GM19099 (cell line): ENCODE data around the gene MSI2.

Experiments
- POLR2A ChIP-seq: IDR thresholded peaks from 3 replicates; pipeline ENCODE4 v1.6.1; 2011; ENCODE audit warnings: low read depth; ENCODE audit not compliant: insufficient read length; ENCODE audit errors: extremely low read depth

The MSI2 gene

DNA sequence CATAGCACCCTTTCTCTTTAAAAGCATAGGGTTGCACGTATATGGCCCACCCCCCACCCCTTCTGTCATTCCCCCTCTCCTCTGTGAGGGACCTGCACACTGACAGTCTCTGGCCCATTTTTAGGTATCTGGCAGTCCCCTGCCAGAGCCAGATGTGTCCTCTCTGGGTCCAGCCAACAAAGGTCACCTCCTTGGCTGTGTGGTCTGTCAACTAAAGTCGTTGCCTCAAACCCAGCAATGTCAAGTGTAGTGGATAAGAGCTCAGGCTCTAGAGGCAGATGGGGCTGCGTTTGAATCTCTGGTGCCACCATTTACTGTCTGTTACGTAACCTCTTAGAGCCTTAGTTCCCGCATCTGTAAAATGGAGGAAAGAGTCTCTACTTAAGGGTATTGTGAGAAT lies 211.5 kb downstream of the MSI2 start:
- TF ChIP-seq POLR2A = no peak

DNA sequence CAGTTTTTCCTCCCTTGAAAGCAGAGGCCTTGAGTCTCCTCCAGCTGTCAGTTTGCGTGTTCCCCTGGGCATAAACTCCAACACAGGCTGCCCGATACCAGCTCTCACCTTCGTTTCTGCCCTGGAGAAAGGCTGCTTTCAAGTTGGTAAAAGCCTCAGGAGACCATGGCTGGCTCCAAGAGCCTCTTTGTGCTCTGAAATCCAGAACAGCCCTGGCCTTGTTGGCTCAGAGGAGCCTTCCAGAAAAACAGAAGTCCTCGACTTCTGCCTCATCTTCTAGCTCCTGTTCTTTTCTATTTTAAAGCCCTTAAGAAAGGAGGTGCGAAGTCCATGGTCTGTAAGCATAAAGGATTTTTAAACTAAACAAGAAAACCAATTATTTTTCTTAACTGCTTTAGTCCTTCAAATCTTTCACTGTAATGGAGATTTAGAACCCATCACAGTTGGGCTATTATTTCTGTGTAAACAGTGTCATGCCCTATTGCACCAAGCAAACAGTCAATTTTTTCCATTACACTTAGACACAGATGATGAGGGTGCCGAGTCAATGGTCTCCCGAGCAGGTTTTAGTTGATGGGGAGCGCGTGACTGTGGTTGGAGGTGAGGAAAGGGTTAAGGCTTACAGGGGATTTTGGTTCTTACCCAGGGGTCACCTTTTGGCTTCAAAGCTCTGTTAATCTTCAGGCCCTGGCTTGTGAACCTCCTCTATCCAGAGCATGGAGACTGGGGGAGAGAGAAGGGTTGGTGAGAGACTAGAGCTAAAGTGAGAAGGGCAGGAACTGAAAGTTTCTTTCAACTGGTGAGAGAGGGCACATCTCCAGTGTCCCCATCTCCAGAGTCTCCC lies 212.8 kb downstream of the MSI2 start:
- TF ChIP-seq POLR2A = no peak

DNA sequence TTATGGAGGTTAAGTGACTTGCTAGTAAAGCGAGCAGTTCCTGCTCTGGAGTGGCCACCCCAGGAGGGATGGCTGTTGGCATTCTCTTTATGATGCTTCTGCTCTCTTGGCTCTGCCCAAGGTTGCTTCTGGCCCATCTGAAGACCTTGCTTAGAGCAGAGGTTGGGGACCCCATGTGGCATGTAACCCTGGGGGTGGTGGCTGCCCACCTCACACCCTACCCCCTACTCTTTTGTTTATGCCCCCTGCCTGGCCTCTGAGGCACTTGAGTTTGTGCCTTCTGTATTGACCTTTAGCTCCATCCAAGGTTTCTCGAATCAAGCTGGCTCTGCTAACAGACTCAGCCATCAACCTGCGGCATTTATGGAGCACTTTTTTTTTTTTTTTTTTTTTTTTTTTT lies 214.6 kb downstream of the MSI2 start:
- no peak for TF ChIP-seq POLR2A

DNA sequence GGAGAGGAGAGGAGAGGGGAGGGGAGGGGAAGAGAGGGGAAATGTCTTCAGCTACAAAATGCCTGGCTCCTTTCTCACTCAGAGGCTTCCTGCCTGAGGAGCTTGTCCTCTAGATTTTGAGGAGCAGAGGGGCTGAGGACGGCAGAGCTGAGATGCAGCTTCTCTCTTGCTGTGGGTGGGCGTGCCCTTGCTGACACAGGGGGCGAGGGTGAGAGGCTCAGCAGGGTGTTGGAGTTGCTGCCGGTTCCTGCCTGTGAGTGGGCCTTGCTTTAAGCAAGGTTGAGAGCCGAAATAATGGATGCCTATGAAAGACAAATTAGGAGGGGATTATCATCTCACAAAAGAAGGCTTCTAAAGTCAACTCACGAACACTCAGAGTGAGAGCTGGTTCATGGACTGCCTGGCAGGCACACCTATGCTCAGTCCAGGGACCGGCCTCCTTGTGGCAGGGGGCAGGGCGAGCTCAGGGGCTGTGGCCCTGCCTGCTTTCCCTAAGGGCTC lies 215.6 kb downstream of the MSI2 start:
- no peak for TF ChIP-seq POLR2A

DNA sequence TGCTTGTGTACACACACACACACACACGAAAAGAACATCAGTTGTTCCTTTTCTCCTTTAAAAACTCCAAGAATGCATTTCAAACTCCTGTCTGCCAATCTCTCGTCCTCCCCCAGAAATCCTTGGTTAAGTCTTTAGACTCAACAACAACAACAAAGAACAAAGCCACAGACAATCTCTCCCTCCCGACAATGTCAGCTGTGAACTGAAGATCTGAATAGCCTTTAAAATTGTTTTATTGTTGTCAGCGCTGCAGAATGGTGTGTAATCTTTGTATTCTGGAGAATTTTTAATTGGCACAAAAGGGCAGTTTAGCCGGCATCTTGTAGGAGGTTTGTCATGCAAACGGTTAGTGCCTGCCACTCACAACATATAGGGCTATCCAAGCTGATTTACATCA lies 219.5 kb downstream of the MSI2 start:
- no peak for TF ChIP-seq POLR2A

DNA sequence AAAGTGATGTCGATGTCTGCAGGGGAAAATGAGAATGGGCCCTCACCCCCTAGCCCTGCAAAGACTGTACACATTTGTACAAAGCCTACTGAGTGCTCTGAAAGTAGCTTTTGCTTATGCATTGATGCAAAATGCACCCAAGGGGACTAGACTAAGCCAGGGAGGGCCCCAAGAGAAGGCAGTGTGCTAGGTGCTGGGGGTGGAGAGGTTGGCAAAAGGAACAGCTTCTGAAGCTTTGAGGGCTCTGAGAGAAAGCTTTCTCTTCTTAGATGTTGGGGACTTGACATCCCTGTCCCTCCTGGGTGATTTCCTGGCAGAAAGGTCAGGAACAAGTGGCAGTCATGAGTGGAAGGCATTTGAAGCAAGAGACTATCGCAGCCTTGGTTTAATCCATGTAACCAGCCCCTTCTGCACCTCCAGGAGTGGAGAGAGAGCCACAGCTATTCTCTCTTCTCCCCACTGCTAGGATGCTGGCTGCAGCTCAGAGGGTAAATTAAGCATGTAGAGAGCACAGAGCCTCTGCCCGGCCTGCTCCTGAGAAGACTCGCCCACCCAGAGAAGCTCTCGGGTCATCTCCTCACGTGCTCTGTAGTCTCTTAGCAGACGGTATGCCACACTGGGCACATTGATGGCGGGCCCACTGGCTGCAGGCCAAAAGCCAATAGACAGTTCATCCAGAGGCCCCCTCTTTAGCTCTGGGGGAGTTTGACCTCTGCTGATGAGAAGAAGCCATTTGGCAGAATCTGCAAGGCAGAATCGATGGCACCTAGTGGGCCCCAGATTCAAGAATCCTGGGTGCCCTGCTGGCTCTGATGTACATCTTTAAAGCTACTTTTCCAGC lies 221.4 kb downstream of the MSI2 start:
- no peak for TF ChIP-seq POLR2A

DNA sequence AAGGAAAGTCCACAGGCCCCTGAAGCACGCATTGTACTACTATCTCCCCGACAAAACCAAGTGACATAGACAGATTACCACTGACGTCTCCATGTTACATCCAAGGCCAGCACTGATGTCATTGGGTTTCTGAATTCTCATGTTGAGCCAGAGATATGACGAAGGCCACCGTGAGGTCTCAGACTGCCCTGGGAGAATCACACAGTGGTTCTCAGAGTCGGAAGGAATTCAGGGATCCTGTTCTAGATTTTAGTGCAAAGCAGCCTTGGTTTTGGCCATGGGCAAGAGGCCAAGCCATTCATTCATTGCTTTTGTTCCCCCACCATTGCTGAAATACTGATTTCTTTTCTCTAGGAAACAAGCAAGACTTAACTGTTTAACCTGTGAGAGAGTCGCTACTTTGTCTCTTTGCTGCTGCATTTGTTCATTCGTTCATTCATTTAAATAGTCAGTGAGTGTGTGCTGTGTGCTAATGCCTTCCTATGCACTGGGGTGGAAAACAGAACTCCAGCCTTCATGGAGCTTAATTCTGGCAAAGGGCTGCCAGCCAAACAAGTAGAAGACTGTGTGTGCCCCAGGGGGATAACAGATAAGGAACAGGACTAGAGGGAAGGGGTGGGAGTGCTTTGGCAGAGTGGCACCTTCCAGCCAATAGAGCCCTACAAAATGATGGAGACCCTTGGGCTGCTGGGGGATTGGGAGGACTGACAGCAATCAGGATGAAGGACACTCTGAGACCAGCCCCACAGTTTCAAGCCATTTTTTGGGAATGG lies 222.3 kb downstream of the MSI2 start:
- TF ChIP-seq POLR2A = no peak

DNA sequence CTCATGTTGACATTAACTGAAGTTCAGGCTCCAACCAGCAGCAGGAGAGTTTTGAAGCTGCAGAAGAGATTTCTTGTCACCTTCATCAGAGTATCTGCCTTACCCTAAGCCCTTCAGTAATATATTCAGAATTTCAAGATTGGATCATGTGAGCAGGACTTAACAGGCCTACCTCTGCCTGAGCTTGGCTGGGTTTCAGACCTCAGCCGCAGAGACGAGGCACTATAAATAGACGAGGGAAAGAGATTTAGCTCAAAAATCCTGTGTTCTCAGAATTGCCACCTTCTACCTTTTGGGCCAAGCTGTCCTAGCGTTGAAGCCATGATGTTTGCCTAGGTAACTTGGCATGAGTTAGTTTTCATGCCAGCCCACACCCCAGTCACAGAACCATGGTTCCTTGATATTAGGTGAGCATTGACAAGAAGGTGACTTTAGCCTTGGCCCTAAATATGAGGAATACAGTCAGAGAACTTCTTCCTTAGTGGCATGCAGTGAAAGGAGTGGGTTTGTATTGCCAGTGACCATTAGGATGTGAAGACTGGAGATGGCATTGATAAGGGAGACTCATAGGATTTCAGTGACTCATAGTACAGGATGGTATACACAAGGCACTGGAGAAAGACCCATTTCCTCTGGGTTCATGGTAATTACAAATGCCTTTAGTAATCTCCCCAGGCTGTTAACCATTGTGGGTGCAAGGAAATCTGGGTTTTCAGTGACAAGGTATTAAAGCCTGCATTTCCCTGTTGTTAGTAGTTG lies 224.3 kb downstream of the MSI2 start:
- no peak for TF ChIP-seq POLR2A

DNA sequence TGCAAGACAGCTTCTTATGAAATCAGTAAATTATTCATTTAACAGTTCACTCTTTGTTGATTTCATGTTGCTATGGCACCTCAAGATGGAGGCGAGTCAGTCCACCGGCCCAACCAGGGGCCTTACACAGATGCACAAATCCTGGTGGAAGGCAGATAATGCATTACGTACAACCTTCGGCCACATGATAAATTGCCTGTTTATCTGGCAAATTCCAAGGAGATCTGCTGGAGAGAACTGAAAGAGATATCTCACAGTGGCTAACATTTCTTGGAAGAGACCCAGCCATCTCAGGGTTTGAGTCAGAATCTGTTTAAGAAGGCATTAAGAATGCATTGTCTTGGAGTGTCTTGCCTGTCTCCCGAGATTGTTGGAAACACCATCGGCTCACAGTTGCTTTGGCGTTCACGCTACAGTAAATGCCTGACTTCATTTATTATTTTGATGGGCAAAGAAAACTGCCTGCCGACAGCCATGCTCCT lies 225.6 kb downstream of the MSI2 start:
- no peak for TF ChIP-seq POLR2A

DNA sequence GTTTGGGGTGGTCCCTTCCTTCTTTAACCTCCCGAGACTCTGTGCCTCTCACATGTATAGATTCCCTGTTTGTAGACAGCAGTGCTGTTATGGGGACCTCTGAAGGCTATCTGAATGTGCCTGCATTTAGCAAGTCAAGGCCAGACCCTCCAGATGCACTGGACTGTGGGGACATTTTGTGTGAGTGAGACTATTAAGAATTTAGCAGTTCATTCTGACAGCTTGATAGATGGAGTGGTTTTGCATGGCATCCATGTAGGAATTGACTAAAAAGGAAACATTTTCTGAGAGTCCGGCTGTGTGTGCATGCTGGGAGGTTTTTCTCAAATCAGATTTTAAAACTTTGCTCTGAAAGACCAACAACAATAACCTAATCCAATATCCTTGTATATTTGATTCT lies 226.3 kb downstream of the MSI2 start:
- TF ChIP-seq POLR2A = no peak

DNA sequence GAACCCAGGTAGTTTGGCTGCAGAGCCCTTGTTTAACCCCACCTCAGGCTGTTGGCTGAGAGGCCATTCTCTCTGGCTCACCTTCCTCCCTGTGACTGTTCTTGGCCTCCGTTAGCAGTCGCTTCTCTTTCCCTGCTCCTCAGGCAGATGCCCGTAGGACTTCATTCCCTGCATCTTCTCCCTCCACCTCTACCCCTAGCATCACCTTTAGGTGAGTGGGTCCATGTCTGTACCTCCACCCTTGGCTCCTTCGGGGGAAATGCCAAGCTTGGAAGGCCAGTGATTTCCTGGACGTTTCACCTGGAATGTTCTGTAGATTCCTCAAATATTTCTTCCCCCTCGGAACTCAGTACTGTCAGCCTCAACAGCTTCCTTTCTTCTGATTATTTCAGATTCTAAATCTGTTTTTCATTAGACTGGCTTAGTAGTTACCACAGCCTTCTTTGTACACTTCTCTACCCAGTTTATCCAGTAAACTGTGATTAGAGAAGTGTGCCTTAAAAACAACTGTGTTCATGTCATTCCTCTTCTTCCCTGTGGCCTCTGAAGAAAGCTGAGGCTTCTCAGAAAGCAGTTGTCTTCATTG lies 227.9 kb downstream of the MSI2 start:
- TF ChIP-seq POLR2A = no peak

DNA sequence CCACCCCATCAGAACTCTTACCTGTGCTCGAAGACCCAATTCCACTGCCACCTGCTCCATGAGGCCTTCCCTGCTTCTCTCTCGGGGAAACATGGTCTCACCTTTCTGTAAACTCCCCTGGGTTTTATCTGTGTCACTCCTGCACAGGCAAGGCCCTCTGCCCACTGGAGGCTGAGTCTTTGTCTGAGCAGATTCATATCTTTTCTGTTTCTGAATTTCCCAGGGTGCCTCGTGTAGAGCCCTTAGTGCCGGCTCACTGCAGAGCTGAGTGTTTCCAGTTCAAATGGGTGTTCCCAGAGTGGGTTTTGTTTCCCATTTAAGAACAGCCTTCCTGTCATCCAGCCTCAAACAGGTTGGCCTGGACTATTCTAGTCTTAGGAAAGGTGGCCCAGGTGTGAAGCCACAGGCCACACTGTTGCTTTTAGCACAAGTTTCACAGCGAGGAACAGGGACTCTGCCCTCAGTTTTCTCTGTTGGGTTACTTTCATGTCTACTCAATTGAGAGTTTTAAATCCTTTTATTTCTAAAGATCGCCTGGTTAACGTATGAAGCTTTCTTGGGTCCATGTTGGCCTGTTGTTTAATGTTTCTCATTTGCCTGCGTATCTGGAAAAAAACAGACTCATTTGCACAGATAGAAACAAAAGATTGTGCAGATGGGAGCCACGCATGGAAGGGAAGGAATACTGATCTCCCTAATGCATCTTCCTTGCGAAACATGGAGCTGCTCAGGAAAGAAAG lies 228.7 kb downstream of the MSI2 start:
- no peak for TF ChIP-seq POLR2A

DNA sequence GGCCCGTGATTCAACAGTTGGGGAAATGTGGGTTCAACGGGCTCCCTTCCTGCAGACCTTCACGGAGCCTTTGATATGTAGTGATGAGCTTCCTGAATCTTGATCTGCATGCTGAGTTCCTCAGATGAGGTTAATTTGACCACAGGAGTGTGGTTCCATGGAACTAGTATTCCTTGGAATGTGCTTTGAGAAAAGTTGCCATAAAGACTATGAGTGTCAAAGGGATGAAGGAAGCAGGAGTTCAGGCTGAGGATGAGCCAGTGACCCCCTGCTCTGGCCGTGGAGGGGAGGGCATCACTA lies 229.2 kb downstream of the MSI2 start:
- TF ChIP-seq POLR2A = no peak
